ENCODE measurements around the gene ZSCAN25.
"Not testable (repeated sequence)": the region's sequence is repeated elsewhere in the genome, so short reads cannot be mapped to it uniquely, and the experiment has no call there.

Gene ZSCAN25

GRCh38 chr7:99616359-99617191 is at the start of gene ZSCAN25:
ZSCAN25 (plus strand) TSS chr7:99616946; CDS start chr7:99619607, 2,661 bp downstream.
- DNase-seq, result peak; percentile 69 to 86 (median 78)

- not testable (repeated sequence) for DNase-seq
These were observed 48.0 kb upstream of the ZSCAN25 start for GRCh38 chr7:99568770-99569169.

GRCh38 chr7:99571768-99572167 is 45.0 kb upstream of the ZSCAN25 start:
- no peak for DNase-seq

- DNase-seq, result no peak
These were observed 43.5 kb upstream of the ZSCAN25 start for GRCh38 chr7:99573257-99573656.

GRCh38 chr7:99576251-99576650 is 40.5 kb upstream of the ZSCAN25 start:
- no peak for DNase-seq

- DNase-seq, result no peak
These were observed 37.3 kb upstream of the ZSCAN25 start for GRCh38 chr7:99579281-99579955.

GRCh38 chr7:99579956-99580777 is 36.6 kb upstream of the ZSCAN25 start:
- peak; percentile 7 to 64 (median 51) for DNase-seq

GRCh38 chr7:99580778-99581332 is 35.9 kb upstream of the ZSCAN25 start:
- not testable (repeated sequence) for DNase-seq

GRCh38 chr7:99588868-99589267 is 27.9 kb upstream of the ZSCAN25 start:
- no peak for DNase-seq

- DNase-seq, result peak in 1 of 6 experiments; percentile 9
These were observed 21.6 kb upstream of the ZSCAN25 start for GRCh38 chr7:99594948-99595745.

GRCh38 chr7:99596408-99596955 is 20.3 kb upstream of the ZSCAN25 start:
- no peak for DNase-seq

- peak in 3 of 6 experiments; percentile 5 to 48 (median 22) for DNase-seq
These were observed 18.8 kb upstream of the ZSCAN25 start, which contains the start of gene TMEM225B for GRCh38 chr7:99597762-99598501. TMEM225B (plus strand) TSS chr7:99598267; CDS start chr7:99604389, 6,122 bp downstream.

GRCh38 chr7:99599836-99600235 is 16.9 kb upstream of the ZSCAN25 start:
- no peak for DNase-seq

- no peak for DNase-seq
These were observed 15.0 kb upstream of the ZSCAN25 start for GRCh38 chr7:99601656-99602310.

- DNase-seq, result no peak
These were observed 11.2 kb upstream of the ZSCAN25 start for GRCh38 chr7:99605527-99605926.

- no peak for DNase-seq
These were observed 10.2 kb upstream of the ZSCAN25 start for GRCh38 chr7:99606531-99606930.

- DNase-seq, result no peak
These were observed 9.2 kb upstream of the ZSCAN25 start for GRCh38 chr7:99607548-99607947.

- DNase-seq, result no peak
These were observed 2.3 kb upstream of the ZSCAN25 start for GRCh38 chr7:99614495-99614894.

- no peak for DNase-seq
These were observed 772 bp upstream of the ZSCAN25 start for GRCh38 chr7:99615989-99616358.

- no peak for DNase-seq
These were observed 541 bp downstream of the ZSCAN25 start for GRCh38 chr7:99617192-99617781.

Data from stimulated activated naive CD4-positive, alpha-beta T cell (primary cell).